Dedifferentiated amniotic fluid mesenchymal stem cell (primary cell): ENCODE data around the gene RNF217.
A peak's percentile ranks its signal among the peaks of the same experiment; 100 is the strongest.

Experiments used
- DNase-seq: peaks from one replicate; pipeline ENCODE4 v3.0.0-alpha.2; 2016; ENCODE audit errors: extremely low spot score

Gene RNF217

GRCh38 chr6:125095580-125096301 is 133.5 kb downstream of the RNF217 start:
- DNase-seq, result no peak

- DNase-seq, result no peak
Observed at GRCh38 chr6:125097186-125097585, 134.9 kb downstream of the RNF217 start.

- DNase-seq, result no peak
Observed at GRCh38 chr6:125098253-125098652, 136.0 kb downstream of the RNF217 start.

- peak; percentile 30 for DNase-seq
Observed at GRCh38 chr6:125099211-125100073, 137.2 kb downstream of the RNF217 start.

- no peak for DNase-seq
Observed at GRCh38 chr6:125100074-125100652, 137.9 kb downstream of the RNF217 start.

- DNase-seq, result no peak
Observed at GRCh38 chr6:125101128-125101527, 138.9 kb downstream of the RNF217 start.

GRCh38 chr6:125101631-125102030 is 139.4 kb downstream of the RNF217 start:
- peak; percentile 43 for DNase-seq

- no peak for DNase-seq
Observed at GRCh38 chr6:125102411-125102810, 140.2 kb downstream of the RNF217 start.

- DNase-seq, result peak; percentile 86
Observed at GRCh38 chr6:125102891-125103290, 140.7 kb downstream of the RNF217 start.

GRCh38 chr6:125104425-125104824 is 142.2 kb downstream of the RNF217 start:
- peak; percentile 78 for DNase-seq

- DNase-seq, result no peak
Observed at GRCh38 chr6:125107048-125107447, 144.8 kb downstream of the RNF217 start.

GRCh38 chr6:125107896-125108295 is 145.7 kb downstream of the RNF217 start:
- DNase-seq, result no peak

GRCh38 chr6:125110056-125110455 is 147.8 kb downstream of the RNF217 start:
- no peak for DNase-seq

- no peak for DNase-seq
Observed at GRCh38 chr6:125111219-125111983, 149.2 kb downstream of the RNF217 start.

GRCh38 chr6:125112934-125113333 is 150.7 kb downstream of the RNF217 start:
- DNase-seq, result no peak

GRCh38 chr6:125114248-125114858 is 152.1 kb downstream of the RNF217 start:
- DNase-seq, result peak; percentile 72

GRCh38 chr6:125116170-125116569 is 153.9 kb downstream of the RNF217 start:
- no peak for DNase-seq

GRCh38 chr6:125116710-125117109 is 154.5 kb downstream of the RNF217 start:
- no peak for DNase-seq

- DNase-seq, result no peak
Observed at GRCh38 chr6:125117818-125118217, 155.6 kb downstream of the RNF217 start.

- DNase-seq, result no peak
Observed at GRCh38 chr6:125120054-125120590, 157.9 kb downstream of the RNF217 start.

GRCh38 chr6:125121894-125122293 is 159.7 kb downstream of the RNF217 start:
- no peak for DNase-seq
